Endothelial cell of hepatic sinusoid (primary cell): ENCODE measurements around the gene ARL13A.
"Not testable (repeated sequence)": the region's sequence is repeated elsewhere in the genome, so short reads cannot be mapped to it uniquely, and the experiment has no call there.

ENCODE experiments used
- in situ Hi-C: cut with HindIII; loops from 2 replicates; pipeline ENCODE4 v1.10.0; 2017; ENCODE audit warnings: low sequenced_read_pairs

ARL13A gene

GRCh38 chrX:100969408-100969807 is at the start of gene ARL13A:
Gene ARL13A (plus strand): TSS chrX:100969708. CDS start chrX:100973690, 3,982 bp downstream.
- in situ Hi-C loops = no loop called here

DNA sequence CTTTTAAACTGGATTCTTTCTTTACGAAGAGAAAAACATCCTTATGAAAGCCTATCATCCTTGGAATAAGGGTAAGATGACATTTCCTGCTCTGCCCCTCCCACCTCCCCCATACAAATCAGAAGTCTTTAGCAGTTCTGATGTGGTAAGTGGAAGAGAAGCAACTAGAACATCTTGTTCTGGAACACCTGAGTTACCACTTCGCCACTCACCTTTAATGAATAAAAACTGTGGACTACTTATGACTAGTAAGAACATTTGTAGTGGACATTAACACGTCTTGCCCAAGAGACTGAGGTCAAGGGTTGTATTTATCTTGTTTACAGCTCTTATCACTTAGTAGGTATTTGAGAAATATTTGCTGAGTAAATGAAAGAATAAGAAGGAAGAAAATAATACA is 45.1 kb upstream of the ARL13A start:
- in situ Hi-C loops = no loop called here

- in situ Hi-C loops = no loop called here
These were observed 43.1 kb upstream of the ARL13A start for GRCh38 chrX:100926453-100926852.

GRCh38 chrX:100928660-100929613 is 40.6 kb upstream of the ARL13A start, which contains the start of gene XKRX:
Gene XKRX (minus strand): TSS chrX:100928917. CDS start chrX:100928304, 613 bp downstream.
- in situ Hi-C loops = no loop called here

- in situ Hi-C loops = no loop called here
These were observed 38.1 kb upstream of the ARL13A start for GRCh38 chrX:100931218-100931924.

DNA sequence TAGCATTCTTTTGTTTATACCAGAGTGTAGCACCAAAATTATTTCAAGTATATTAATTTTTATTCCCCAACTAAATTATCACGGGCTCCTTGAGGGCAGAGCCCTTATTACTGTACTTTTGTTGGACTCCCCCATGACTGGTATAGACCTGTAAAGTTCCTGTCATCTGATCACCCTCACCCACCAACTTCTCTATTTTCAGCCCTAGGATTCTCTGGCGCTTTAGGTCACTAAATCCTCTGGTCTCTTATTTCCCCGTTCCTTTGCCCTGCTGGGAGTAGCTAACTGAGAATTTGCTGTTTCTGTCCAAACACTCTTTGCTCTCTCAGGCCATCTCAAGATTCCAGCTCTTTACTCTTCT is 37.6 kb upstream of the ARL13A start:
- in situ Hi-C loops = no loop called here

DNA sequence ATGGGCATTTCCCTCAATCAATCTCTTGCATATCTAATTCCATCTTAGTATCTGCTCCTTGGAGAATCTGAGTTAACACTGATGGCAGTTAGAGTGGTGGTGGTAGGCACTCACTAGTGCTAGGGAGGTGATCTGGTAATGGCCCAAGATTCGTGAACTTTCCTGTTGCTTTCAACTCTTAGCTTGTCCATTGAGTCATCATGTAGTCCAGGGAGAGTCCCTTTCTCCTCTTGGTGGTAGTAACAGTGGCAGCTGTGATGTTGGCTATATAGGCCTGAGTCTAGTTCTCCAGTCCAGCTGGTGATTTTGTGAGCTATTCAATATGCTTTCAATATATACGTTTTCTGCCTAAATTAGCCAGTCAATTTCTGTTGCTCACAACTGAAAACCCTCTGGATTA is 33.7 kb upstream of the ARL13A start:
- in situ Hi-C loops = no loop called here

DNA sequence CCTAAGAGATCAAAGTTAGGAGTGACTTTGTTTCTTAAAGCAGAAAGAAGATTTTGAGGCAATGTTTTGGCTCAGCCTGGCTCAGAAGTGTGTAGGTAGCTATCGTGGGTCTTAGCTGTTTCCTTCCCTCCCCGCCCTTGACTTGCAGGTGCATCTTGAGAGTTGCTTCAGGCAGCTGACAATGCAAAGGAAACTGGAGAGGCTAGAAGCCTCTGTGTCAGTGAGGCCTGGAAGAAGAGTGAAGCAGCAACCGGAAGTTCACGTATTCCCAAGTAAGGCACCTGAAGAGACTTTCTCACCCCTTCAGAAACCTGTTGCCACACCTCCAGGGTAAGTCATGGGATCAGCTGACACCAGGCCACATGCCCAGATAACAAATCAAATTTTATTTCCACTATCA is 30.2 kb upstream of the ARL13A start:
- in situ Hi-C loops = no loop called here

- in situ Hi-C loops = no loop called here
These were observed 24.9 kb upstream of the ARL13A start for GRCh38 chrX:100944601-100945000.

- in situ Hi-C loops = no loop called here
These were observed 23.1 kb upstream of the ARL13A start for GRCh38 chrX:100946299-100946927.

DNA sequence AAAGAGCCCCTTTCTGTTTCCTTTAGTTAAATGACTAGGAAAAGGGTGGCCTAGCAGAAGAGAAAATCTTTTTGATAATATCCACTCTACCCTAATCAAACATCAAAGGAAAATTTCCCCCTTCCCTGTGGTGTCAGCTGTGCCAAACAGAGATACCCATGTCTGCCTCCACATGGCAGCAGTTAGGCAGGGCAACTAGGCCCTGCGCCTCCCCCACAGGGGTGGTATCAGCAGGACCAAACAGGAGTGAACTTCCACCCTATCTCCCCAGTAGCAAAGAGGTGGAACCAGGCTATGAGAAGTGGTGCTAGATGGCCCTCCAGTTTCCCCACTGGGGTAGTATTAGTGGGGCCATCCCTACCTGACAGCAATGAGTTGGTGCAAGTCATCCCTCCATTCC is 21.0 kb upstream of the ARL13A start:
- in situ Hi-C loops = no loop called here

DNA sequence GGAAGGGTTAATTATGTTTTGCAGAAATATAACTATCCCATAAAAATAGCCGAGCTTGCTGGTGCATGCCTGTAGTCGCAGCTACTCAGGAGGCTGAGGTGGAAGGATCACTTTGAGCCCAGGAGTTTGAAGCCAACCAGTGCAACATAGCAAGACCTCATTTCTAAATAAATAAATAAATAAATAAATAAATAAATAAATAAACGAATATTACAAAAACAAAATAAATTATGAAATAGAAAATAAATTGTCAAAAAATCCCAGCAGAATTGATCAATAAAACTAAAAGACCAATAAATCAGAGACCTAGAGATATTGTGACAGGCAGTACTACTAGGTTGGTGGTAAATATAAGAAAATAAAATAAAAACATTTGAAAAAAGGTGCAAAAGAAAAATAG is 6.7 kb upstream of the ARL13A start:
- in situ Hi-C loops = no loop called here

DNA sequence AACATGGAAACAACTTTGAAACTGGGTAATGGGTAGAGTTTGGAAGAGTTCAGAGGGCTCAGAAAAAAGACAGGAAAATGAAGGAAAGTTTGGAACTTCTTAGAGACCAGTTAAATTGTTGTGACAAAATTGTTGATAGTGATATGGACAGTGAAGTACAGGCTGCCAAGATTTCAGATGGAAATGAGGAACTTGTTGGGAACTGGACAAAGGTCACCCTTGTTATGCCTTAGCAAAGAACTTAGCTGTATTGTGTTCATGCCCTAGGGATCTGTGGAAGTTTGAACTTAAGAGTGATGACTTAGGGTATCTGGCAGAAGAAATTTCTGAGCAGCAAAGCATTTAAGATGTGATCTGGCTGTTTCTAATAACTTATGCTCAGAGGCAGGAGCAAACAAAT is 5.1 kb upstream of the ARL13A start:
- in situ Hi-C loops = no loop called here

DNA sequence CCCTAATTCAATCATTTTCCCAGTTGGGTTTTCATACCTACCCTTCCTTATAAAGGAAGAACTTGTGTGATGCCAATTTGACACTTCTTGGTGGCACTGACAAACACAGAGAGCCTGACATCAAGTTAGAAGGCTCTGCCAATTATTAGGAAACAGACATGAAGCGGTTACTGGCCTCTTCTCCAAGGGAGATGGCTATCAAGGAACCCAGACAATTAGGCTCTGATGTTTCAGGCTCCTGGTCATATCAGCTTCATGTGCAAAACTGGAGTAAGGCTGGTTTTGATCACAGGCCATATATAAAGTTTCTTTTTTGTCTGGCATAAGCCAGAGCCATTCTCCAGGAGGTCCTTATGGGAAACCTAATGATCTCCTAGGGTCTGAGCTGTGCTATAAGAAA is 428 bp downstream of the ARL13A start:
- in situ Hi-C loops = no loop called here

DNA sequence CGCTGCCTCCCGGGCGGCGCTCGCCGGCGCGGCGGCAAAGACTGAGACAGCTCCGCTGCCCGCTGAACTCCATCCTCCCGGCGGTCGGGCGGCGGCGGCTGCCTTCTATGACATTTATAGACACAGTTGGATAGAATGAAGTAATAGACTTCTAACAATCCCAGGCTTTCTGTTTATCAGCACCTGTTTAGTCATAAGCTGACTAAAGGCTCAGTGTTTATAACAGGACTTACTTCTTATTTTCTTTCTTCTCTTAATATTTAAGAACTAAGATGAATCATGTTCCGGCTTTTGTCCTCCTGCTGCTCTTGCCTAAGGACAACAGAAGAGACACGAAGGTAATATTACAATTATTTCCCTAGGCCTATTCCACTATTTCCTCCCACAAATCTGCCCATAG is 3.9 kb downstream of the ARL13A start:
- in situ Hi-C loops = no loop called here

GRCh38 chrX:100975212-100975611 is 5.7 kb downstream of the ARL13A start:
- in situ Hi-C loops = no loop called here

- in situ Hi-C loops = no loop called here
These were observed 6.7 kb downstream of the ARL13A start for GRCh38 chrX:100976211-100976610.

DNA sequence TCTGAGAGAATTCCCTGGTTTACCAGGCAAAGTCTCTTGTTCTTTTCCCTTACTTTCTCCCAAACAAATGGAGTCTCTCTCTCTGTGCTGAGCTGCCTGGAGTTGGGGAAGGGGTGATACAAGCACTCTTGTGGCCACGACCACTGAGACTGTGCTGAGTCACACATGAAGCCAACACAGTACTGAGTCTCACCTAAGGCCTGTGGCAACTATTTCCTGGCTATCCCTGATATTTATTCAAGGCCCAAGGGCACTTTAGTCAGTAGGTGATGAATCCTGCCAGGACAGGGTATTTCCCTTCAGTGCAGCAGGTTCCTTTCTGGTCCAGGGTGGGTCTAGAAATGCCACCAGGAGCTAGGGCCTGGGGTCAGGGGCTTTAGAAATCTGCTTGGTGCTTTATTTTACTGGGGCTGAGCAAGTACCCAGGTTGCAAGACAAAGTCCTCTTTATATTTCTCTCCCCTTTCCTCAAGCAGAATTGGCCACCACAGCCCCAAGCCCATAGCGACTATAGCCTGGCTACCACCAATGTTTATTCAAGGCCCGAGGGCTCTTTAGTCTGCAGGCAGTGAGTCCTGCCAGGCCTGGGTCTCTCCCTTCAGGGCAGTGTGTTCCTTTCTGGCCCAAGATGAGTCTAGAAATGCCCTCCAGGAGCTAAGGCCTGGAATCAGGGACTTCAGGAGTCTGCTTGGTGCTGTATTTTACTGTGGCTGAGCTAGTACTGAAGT is 10.5 kb downstream of the ARL13A start:
- in situ Hi-C loops = no loop called here

- in situ Hi-C loops = no loop called here
These were observed 11.3 kb downstream of the ARL13A start for GRCh38 chrX:100980608-100981497.

GRCh38 chrX:100981498-100981845 is 12.0 kb downstream of the ARL13A start:
- in situ Hi-C loops = not testable (repeated sequence)
